HCT116 (cell line): Measurements from ENCODE around the gene C20orf144. TPM values are rescaled to one million over a fixed set of nuclear protein-coding genes. Genes with fewer than 3 reads are reported as not detected.

ENCODE experiments used
- ATAC-seq: fragments of 200-7000 bp; cut with Tn5 transposase; 2 replicates; pipeline ENCODE4 v1.9.1; 2020; ENCODE audit warnings: mild to moderate bottlenecking, moderate library complexity
- BruUV-seq: library from RNA; stranded (reverse); fragments of 400-500 nt; replicated peaks from 2 replicates; lab custom pipeline; 2021; lab: Mats Ljungman, UMichigan
- CTCF ChIA-PET: fragments of 300-600 bp; sonication (Branson Sonifier 250); formaldehyde crosslinking; loops from one replicate; lab custom pipeline; 2021; ENCODE audit warnings: antibody characterized with exemption; lab: Charles Lee
- POLR2A ChIA-PET: fragments of 300-600, 350-600 bp; sonication (Branson Sonifier 250); formaldehyde crosslinking; loops from one replicate; lab custom pipeline; 2021; ENCODE audit warnings: antibody characterized with exemption; lab: Charles Lee
- RAD21 ChIA-PET, 2 experiments: fragments of 300-600 bp; sonication (Branson Sonifier 250); formaldehyde crosslinking; loops; one replicate each; lab custom pipeline; 2023; ENCODE audit warnings: low total read pairs in 2 of 2; ENCODE audit not compliant: uncharacterized antibody in 2 of 2, unreplicated experiment in 2 of 2, low non-redundant PET in 1 of 2; lab: Charles Lee
- DNase-seq: peaks from one replicate; pipeline ENCODE4 v3.0.0-alpha.2; 2010; ENCODE audit warnings: low read depth, low spot score
- H2AFZ ChIP-seq: fragments of 200-600 bp; shearing (Covaris generic), sonication (generic); 2 replicates; pipeline ENCODE4 v1.6.1; 2017; ENCODE audit warnings: low read depth, mixed run types, mixed read lengths, antibody characterized with exemption, low read length; ENCODE audit not compliant: poor library complexity, severe bottlenecking
- H3K27ac ChIP-seq: 2 replicates; pipeline ENCODE4 v1.5.1; 2012; ENCODE audit warnings: low read depth, low read length
- H3K27me3 ChIP-seq: fragments of 200-600 bp; sonication (generic); 2 replicates; pipeline ENCODE4 v1.6.1; 2016; ENCODE audit warnings: mixed run types, low read length, mixed read lengths; ENCODE audit not compliant: insufficient read depth
- H3K36me3 ChIP-seq, 2 experiments: fragments of 200-500 bp in 1 of 2; fragments of 200-600 bp in 1 of 2; sonication (Bioruptor generic) in 1 of 2; sonication (generic) in 1 of 2; 2 replicates each; pipeline versions ENCODE4 v1.5.1 to v1.6.1; 2014 to 2016; ENCODE audit warnings: low read length in 2 of 2, inconsistent platforms in 1 of 2, mixed read lengths in 1 of 2, mixed run types in 1 of 2; ENCODE audit not compliant: insufficient read depth in 2 of 2, control insufficient read depth in 1 of 2
- H3K4me1 ChIP-seq, 2 experiments: fragments of 200-600 bp in 1 of 2; sonication (generic) in 1 of 2; 2 replicates each; pipeline versions ENCODE4 v1.5.1 to v1.6.1; 2012 to 2017; ENCODE audit warnings: low read length in 2 of 2, inconsistent platforms in 1 of 2, mild to moderate bottlenecking in 1 of 2, mixed read lengths in 1 of 2, mixed run types in 1 of 2, moderate library complexity in 1 of 2; ENCODE audit not compliant: insufficient read depth in 2 of 2, control insufficient read depth in 1 of 2
- H3K4me2 ChIP-seq: fragments of 200-600 bp; sonication (generic); 2 replicates; pipeline ENCODE4 v1.6.1; 2017; ENCODE audit warnings: mixed run types, low read length, mixed read lengths
- H3K4me3 ChIP-seq, 2 experiments: fragments of 200-600 bp in 1 of 2; sonication (generic) in 1 of 2; replicated peaks in 1 of 2; 2 replicates each; pipeline ENCODE4 v1.5.1; 2011 to 2016; ENCODE audit warnings: low read length in 2 of 2, control low read depth in 1 of 2, low read depth in 1 of 2, mild to moderate bottlenecking in 1 of 2, mixed read lengths in 1 of 2, mixed run types in 1 of 2
- H3K79me2 ChIP-seq: fragments of 200-600 bp; sonication (generic); 2 replicates; pipeline ENCODE4 v1.6.1; 2017; ENCODE audit warnings: mild to moderate bottlenecking, mixed run types, low read length, moderate library complexity, mixed read lengths; ENCODE audit not compliant: insufficient read depth
- H3K9ac ChIP-seq: fragments of 200-600 bp; sonication (generic); 2 replicates; pipeline ENCODE4 v1.6.1; 2016; ENCODE audit warnings: low read length, mixed read lengths
- H3K9me2 ChIP-seq: fragments of 200-600 bp; sonication (generic), shearing (Covaris generic); 2 replicates; pipeline ENCODE4 v1.6.1; 2017; ENCODE audit warnings: mixed run types, mild to moderate bottlenecking, moderate library complexity; ENCODE audit not compliant: insufficient read depth
- H3K9me3 ChIP-seq, 2 experiments: fragments of 200-500 bp in 1 of 2; fragments of 200-600 bp in 1 of 2; sonication (Bioruptor generic) in 1 of 2; sonication (generic) in 1 of 2; 2 replicates each; pipeline ENCODE4 v1.6.1; 2014 to 2017; ENCODE audit warnings: low read length in 2 of 2, mixed read lengths in 2 of 2, inconsistent platforms in 1 of 2, low read depth in 1 of 2, mild to moderate bottlenecking in 1 of 2, mixed run types in 1 of 2, moderate library complexity in 1 of 2; ENCODE audit not compliant: control insufficient read depth in 1 of 2, insufficient read depth in 1 of 2
- H4K20me1 ChIP-seq: fragments of 200-600 bp; sonication (generic), shearing (Covaris generic); 2 replicates; pipeline ENCODE4 v1.6.1; 2017; ENCODE audit warnings: mixed run types, mild to moderate bottlenecking, moderate library complexity; ENCODE audit not compliant: insufficient read depth
- CTCF ChIP-seq, 3 experiments: fragments of 200-600 bp in 1 of 3; sonication (generic) in 1 of 3; IDR thresholded peaks in 2 of 3; conservative IDR thresholded peaks in 1 of 3; 2 replicates each; pipeline ENCODE4 v1.5.1; 2012 to 2017; ENCODE audit warnings: low read depth in 2 of 3, low read length in 2 of 3, antibody characterized with exemption in 1 of 3, borderline replicate concordance in 1 of 3, control low read depth in 1 of 3, mild to moderate bottlenecking in 1 of 3, mixed read lengths in 1 of 3, mixed run types in 1 of 3, moderate library complexity in 1 of 3; ENCODE audit not compliant: insufficient read depth in 1 of 3
- RAD21 ChIP-seq: IDR thresholded peaks from 2 replicates; pipeline ENCODE4 v1.6.1; 2012; ENCODE audit warnings: low read depth, mild to moderate bottlenecking
- TCF7L2 ChIP-seq: IDR thresholded peaks from 2 replicates; pipeline ENCODE4 v1.7.0; 2011; ENCODE audit warnings: borderline replicate concordance, inconsistent platforms; ENCODE audit not compliant: insufficient read depth, insufficient read length; ENCODE audit errors: extremely low read depth
- ZFX ChIP-seq: fragments of 450-650 bp; IDR thresholded peaks from 2 replicates; pipeline ENCODE4 v1.6.1; 2017
- intact Hi-C: fragments of 100-400 bp; cut with micrococcal nuclease; formaldehyde crosslinking; loops from 2 replicates; pipeline ENCODE4 v1.10.0; 2022
- total RNA-seq: library from RNA; stranded (reverse); gene quantifications from one replicate; pipeline ENCODE4 v1.2.1, GENCODE V29; 2021; ENCODE audit not compliant: unreplicated experiment

Gene C20orf144
- total RNA-seq, 1 experiment from 2014 or later, result 0.37 TPM

GRCh38 chr20:33667676-33668465 is 5.7 kb downstream of the C20orf144 start:
- no peak overlapping the region; the same call in 1 of the 2 replicates for H3K27ac ChIP-seq
- peak; percentile 35 for ATAC-seq

More at GRCh38 chr20:33667676-33668465, 5.7 kb downstream of the C20orf144 start:
- Histone ChIP-seq H3K27me3 (no peaks in the 10 kb centered on the region), H4K20me1 (no peaks in the 10 kb centered on the region), H3K4me1 (peaks cover 12 to 23% of the 10 kb centered on the region in 2 experiments), H3K4me2 (no peak overlapping the region), H3K9me3 (no peaks in the 10 kb centered on the region), H2AFZ (no peak overlapping the region), H3K9ac (no peak overlapping the region), H3K4me3 (no peak overlapping the region), H3K36me3 (peaks cover 10 to 23% of the 10 kb centered on the region in 2 experiments; a peak in 3 of 4 replicates)
- intact Hi-C loops, result loop anchor here (5.0 kb wide), 1 partner anchor 211 kb away; no protein-coding TSS in a partner anchor
- RAD21 ChIA-PET, result interaction anchor here (0.5 to 1.1 kb wide), 3 partner anchors 266 to 1028 kb away, joined by 3 to 10 read pairs (median 4); partner anchors contain the start of gene CDK5RAP1 (in 1 of the 2)
- no TSS peak for BruUV-seq
- peak; percentile 55 for TF ChIP-seq RAD21
- TF ChIP-seq CTCF (IDR thresholded peaks at IDR 0.05 in 2 of 3, conservative IDR thresholded peaks at IDR 0.05 in 1 of 3; ENCODE audit: borderline replicate concordance in 1 of 3, insufficient read depth in 1 of 3, low read depth in 2 of 3, low read length in 2 of 3), result peak in 2 of 3 experiments; percentile 74 to 76; a peak in 4 of 6 replicates
- no peak for TF ChIP-seq TCF7L2
- no peak for TF ChIP-seq ZFX
- TF ChIP-seq, all 23 proteins: peak for 2
- ChIA-PET CTCF (interaction anchor here (0.7 to 0.9 kb wide), 3 partner anchors 12 to 210 kb away, joined by 3 to 4 read pairs (median 3); no protein-coding TSS in a partner anchor), POLR2A (no interaction called here)
- H3K9me2 ChIP-seq, result no peaks in the 10 kb centered on the region
- no peak for DNase-seq
- H3K79me2 ChIP-seq, result peaks cover 14% of the 10 kb centered on the region; the same call in 1 of the 2 replicates
